Activated naive CD8-positive, alpha-beta T cell treated with anti-CD3 and anti-CD28 coated beads, Interleukin-2, amount 50 U/mL, for 16 hours (primary cell): ENCODE measurements around the gene ATP8B4.
"Not testable (repeated sequence)": the region's sequence is repeated elsewhere in the genome, so short reads cannot be mapped to it uniquely, and the experiment has no call there.

ENCODE experiments used
- DNase-seq: peaks from one replicate; pipeline ENCODE4 v3.0.0-alpha.2; 2020; ENCODE audit warnings: low read depth, low spot score

ATP8B4 gene

GRCh38 chr15:50119063-50120040 is at the start of gene ATP8B4:
ATP8B4 (minus strand) TSS chr15:50119233; CDS start chr15:50106966, 12,267 bp downstream.
- DNase-seq: no peak

- DNase-seq: no peak
Observed at GRCh38 chr15:50168379-50168778, 49.3 kb upstream of the ATP8B4 start.

DNA sequence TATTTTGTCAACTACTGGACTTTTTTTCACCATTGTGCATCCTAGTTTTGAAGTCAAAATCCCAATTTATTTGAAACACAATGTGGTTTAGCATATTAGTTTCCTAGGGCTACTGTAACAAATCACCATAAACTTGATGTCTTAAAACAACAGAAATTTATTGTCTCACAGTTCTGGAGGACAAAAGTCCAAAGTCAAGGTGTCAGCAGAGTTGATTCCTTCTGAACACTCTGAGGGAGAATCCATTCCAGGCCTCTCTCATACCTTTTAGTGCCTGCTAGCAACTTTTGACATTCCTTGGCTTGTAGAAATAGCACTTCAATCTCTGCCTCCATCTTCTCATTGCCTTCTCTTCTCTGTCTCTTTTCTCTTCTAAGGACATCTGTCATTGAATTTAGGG is 48.1 kb upstream of the ATP8B4 start:
- DNase-seq: no peak

DNA sequence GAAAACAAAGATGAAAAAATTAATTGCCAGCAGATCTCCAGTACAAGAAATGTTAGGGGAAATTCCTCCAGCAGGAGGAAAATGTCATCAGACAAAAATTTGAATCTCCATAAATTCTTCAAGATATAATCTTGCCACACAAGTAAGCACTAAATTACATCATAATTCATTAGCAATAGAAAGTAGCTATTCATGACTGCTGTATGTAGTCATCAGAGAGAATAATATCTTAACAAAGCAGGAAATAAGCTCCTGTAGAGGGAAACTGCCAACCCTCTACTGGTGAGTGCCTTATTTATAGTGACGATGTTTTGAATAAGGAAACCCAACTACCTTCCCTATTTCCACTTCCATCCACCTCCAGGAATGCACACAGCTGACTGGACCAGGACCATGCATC is 47.2 kb upstream of the ATP8B4 start:
- no peak for DNase-seq

- no peak for DNase-seq
Observed at GRCh38 chr15:50164458-50164857, 45.4 kb upstream of the ATP8B4 start.

DNA sequence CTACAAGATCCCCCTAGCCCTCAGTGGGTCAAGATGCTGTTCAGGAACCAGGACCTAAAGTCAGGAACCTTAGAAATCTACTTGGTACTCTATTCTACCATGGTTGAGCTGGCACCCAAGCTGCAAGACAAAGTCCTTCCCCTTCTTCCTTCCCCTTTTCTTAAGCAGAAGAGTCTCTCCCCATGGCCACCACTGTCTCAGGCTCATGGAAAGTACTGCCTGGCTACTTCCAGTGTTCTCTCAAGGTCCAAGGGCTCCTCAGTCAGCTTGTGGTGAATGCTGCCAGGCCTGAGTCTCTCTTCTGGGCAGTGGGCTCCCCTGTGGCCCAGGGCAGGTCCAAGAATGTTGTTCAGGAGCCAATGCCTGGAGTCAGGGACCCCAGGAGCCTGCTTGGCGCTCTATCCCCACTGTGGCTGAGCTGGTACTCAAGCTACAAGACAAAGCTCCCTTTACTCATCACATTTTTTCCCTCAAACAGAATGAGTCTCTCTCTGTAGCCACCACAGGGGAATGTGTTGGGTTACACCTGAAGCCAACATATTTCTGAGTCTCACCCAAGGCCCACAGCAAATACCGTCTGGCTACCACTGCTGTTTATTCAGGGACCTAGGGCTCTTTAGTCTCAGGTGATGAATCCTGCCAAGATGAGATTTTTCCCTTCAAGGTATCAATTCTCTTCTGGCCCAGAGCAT is 44.8 kb upstream of the ATP8B4 start:
- no peak for DNase-seq

DNA sequence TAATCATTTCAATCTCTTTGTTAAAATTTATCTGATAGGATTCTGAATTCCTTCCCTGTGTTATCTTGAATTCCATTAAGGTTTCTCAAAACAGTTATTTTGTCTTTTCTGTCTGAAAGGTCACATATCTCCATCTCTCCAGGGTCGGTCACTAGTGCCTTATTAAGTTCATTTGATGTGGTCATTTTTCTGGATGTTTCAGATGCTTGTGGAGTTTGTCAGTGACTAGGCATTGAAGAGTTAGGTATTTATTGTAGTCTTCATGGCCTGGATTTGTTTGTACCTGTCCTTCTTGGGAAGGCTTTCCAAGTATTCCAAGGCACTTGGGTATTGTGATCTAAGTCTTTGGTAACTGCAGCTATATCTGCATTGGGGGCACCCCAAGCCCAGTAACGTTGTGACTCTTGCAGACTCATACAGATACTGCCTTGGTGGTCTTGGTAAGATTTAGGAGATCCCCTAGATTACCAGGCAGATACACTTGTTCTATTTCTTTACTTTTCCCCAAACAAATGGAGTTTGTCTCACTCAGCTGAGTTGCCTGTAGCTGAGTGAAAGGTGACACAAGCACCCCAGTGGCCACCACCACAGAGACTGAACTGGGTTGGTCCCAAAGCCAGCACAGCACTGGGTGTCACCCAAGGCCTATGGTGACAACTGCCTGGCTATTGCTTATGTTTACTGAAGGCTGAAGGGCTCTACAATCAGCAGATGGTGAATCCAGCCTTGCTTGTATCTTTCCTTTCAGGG is 44.1 kb upstream of the ATP8B4 start:
- no peak for DNase-seq

- not testable (repeated sequence) for DNase-seq
Observed at GRCh38 chr15:50158236-50158635, 39.2 kb upstream of the ATP8B4 start.

DNA sequence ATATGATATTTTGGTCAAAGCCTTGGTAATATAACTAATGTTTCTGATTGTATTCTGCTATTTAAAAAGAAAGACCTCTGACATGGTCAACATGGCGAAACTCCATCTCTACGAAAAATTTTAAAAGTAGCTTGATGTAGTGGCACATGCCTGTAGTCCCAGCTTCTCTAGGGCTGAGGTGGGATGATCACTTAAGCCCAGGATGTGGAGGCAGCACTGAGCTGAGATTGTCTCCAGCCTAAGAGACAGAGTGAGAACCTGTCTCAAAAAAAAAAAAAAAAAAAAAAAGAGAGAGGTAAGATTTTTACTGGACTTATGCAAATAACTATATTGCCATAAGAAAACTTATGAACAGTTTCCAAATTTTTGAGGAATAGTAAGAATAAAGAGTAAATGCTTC is 32.4 kb upstream of the ATP8B4 start:
- no peak for DNase-seq

- DNase-seq: no peak
Observed at GRCh38 chr15:50150851-50151250, 31.8 kb upstream of the ATP8B4 start.

GRCh38 chr15:50150349-50150748 is 31.3 kb upstream of the ATP8B4 start:
- no peak for DNase-seq

GRCh38 chr15:50149090-50149489 is 30.1 kb upstream of the ATP8B4 start:
- DNase-seq: no peak

- DNase-seq: no peak
Observed at GRCh38 chr15:50148362-50148963, 29.4 kb upstream of the ATP8B4 start.

GRCh38 chr15:50146632-50147031 is 27.6 kb upstream of the ATP8B4 start:
- DNase-seq: no peak

- no peak for DNase-seq
Observed at GRCh38 chr15:50145451-50145872, 26.4 kb upstream of the ATP8B4 start.

DNA sequence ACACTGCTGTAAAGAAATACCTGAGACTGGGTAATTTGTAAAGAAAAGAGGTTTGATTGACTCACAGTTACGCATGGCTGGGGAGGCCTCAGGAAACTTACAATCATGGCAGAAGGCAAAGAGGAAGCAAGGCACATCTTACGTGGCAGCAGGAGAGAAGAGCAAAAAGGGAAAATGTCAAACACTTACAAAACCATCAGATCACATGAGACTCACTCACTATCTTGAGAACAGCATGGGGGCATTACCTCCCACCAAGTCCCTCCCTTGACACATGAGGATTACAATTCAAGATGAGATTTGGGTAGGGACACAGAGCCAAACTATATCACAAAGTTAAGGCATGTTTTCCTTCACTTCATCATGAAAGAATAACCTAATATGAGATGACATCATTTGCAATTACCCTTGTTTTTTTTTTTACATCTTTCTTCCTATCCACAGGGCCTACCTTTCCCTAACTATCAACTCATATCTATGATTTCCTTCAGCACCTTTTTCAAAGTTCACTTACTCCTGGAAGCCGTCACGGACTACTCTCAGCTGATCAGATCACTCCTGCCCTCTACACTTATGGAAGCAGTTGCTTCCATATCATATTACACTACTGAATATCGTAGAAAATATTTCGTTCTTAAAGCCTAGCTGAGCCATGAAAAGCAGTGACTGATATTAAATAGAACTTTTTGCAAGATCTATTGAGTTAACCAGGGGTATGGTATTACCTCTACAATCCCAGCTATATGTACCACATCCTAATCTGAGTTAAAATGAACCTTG is 25.5 kb upstream of the ATP8B4 start:
- DNase-seq: no peak

- DNase-seq: no peak
Observed at GRCh38 chr15:50143255-50143860, 24.3 kb upstream of the ATP8B4 start.

DNA sequence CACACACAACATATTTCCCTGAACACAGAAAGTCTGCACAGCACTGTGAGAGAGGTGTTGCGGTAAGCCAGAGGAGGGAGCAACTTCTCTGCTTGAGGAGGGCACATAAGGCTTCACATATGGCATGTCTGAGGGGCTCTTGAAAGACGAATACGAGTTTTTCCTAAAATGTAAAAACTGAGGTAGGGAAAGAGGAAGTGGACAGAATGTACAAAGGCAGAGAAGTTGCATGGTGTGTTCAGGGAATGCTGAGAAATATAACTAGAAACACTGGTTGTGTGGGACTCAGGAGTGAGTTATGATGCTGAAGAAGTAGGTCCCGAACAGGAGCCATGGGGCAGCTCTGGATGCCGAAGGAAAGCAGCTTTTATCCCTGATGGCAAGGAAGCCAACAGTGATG is 22.8 kb upstream of the ATP8B4 start:
- no peak for DNase-seq

DNA sequence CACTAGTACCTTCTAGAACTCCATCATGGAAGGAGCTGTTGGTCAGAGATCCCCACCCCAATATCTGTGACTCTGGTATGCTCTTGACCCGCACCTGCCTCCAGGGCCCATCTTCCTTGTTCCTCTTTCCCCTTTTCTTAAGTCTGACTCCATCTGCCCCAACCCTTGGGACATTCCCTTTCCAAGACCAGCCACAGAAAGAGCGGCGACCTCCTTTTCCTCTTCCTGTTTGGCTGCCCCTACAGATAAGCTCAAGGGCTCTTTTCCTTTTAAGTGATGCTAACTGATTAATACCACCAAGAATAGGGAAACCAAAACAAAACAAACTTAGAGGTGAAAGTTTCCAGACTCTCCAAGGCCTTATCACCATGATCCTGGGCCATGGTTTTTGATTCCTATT is 21.9 kb upstream of the ATP8B4 start:
- DNase-seq: no peak

- no peak for DNase-seq
Observed at GRCh38 chr15:50140098-50140497, 21.1 kb upstream of the ATP8B4 start.
